ENCODE results near the gene PRSS56. TPM values are rescaled to one million over a fixed set of nuclear protein-coding genes. Genes with fewer than 3 reads are reported as not detected.

The PRSS56 gene
- total RNA-seq, 6 experiments from 2014 or later, result not detected

GRCh38 chr2:232489516-232490220, 30.5 kb upstream of the PRSS56 start:
- Mint-ChIP-seq H3K4me3 (no peak overlapping the region), H3K36me3 (ENCODE audit: low read depth) (no peaks in the 10 kb centered on the region), H3K9me3 (no peaks in the 10 kb centered on the region), H3K27ac (no peak overlapping the region), H3K4me1 (ENCODE audit: low read depth) (no peaks in the 10 kb centered on the region), H3K27me3 (ENCODE audit: insufficient read depth) (peaks cover 36% of the 10 kb centered on the region)
- TF ChIP-seq, protein P1, sequence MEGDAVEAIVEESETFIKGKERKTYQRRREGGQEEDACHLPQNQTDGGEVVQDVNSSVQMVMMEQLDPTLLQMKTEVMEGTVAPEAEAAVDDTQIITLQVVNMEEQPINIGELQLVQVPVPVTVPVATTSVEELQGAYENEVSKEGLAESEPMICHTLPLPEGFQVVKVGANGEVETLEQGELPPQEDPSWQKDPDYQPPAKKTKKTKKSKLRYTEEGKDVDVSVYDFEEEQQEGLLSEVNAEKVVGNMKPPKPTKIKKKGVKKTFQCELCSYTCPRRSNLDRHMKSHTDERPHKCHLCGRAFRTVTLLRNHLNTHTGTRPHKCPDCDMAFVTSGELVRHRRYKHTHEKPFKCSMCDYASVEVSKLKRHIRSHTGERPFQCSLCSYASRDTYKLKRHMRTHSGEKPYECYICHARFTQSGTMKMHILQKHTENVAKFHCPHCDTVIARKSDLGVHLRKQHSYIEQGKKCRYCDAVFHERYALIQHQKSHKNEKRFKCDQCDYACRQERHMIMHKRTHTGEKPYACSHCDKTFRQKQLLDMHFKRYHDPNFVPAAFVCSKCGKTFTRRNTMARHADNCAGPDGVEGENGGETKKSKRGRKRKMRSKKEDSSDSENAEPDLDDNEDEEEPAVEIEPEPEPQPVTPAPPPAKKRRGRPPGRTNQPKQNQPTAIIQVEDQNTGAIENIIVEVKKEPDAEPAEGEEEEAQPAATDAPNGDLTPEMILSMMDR (IDR thresholded peaks at IDR 0.05), result no peak
- DNase-seq, result no peak

DNA sequence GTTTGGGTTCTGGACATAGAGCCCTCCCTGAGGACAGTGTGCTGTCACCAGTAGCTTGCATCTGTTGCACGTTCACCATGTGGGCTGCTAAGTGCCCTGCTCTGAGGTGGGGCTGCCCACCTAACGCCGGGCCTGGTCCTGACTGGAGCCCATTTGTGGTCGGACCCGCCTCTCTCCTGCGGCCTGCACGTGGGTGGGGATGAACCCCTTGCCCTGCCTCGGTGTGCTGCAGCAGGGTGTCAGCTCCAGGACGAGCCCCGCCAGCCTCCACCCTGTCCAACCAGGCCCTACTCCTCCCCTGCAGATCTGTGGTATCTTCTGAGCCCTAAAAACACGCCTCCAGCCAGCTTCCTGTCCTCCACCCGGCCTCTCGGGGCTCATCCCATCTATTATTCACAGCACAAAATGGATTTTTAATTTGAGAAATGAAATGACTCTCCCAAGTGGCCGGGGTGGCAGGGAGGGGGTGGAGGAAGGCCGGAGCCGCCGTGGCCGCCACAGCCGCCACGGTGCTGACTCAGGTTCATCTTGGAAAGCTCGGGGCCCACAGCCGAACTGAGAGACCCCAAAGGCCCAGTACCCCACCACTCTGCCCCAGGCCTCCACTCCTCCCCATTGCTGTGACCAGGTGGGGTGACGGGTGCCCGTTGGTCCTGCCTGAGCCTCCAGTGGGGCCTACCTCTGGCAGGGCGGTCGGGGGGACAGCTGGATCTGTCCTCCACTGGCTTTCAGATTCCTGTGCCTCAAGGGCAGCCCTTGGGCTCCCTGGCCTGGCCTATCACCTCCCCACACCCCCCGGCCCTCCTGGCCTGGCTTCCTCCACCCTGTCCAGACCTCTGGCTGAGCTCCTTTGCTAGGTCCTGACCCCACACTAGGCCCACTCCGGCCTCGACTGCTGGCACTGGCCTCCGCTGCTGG, 29.7 kb upstream of the PRSS56 start:
- H3K36me3 Mint-ChIP-seq (ENCODE audit: low read depth), result no peaks in the 10 kb centered on the region
- no peak overlapping the region for H3K4me3 Mint-ChIP-seq
- H3K27me3 Mint-ChIP-seq (ENCODE audit: insufficient read depth), result peaks cover 30% of the 10 kb centered on the region
- H3K4me1 Mint-ChIP-seq (ENCODE audit: low read depth), result no peaks in the 10 kb centered on the region
- TF ChIP-seq, protein P1 (IDR thresholded peaks at IDR 0.05), result no peak
- H3K9me3 Mint-ChIP-seq, result no peaks in the 10 kb centered on the region
- no peak overlapping the region for H3K27ac Mint-ChIP-seq
- no peak for DNase-seq

GRCh38 chr2:232491139-232491780, 28.9 kb upstream of the PRSS56 start:
- Mint-ChIP-seq H3K27me3 (ENCODE audit: insufficient read depth) (peaks cover 29% of the 10 kb centered on the region), H3K9me3 (no peaks in the 10 kb centered on the region), H3K36me3 (ENCODE audit: low read depth) (no peaks in the 10 kb centered on the region), H3K4me1 (ENCODE audit: low read depth) (no peaks in the 10 kb centered on the region), H3K4me3 (no peak overlapping the region), H3K27ac (no peak overlapping the region)
- DNase-seq, result no peak
- TF ChIP-seq, protein P1 (IDR thresholded peaks at IDR 0.05), result no peak

DNA sequence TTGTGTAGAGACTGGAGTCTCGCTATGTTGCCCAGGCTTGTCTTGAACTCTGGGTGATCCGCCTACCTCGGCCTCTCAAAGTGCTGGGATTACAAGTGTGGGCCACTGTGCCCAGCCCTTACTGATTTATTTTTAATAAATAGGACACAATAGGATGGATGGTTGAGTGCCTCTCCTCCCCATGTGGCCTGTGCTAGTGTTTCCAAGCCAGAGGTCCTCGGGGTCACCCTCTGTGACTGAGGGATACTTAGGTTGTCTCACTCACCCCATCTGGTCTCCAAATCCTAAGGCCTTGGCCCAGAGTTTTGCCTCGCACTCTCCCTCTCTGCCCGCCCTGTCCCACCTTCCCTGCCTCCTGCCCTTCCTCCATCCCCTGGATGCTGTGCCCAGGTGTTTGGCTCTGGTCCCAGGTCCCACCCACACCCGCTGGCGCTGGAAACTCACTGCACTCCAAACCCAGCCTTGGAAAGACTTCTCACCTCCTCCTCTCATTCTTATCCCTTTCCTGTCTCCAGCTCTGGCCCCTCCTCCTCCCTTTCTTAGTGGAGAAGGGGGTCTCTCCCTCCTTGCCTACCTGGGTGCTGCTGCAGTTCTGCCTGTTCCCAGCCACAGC, 27.8 kb upstream of the PRSS56 start:
- TF ChIP-seq, protein P1 (IDR thresholded peaks at IDR 0.05), result no peak
- no peaks in the 10 kb centered on the region for H3K36me3 Mint-ChIP-seq (ENCODE audit: low read depth)
- no peaks in the 10 kb centered on the region for H3K9me3 Mint-ChIP-seq
- peaks cover 25% of the 10 kb centered on the region for H3K27me3 Mint-ChIP-seq (ENCODE audit: insufficient read depth)
- DNase-seq, result no peak
- no peaks in the 10 kb centered on the region for H3K4me1 Mint-ChIP-seq (ENCODE audit: low read depth)
- H3K27ac Mint-ChIP-seq, result no peak overlapping the region
- H3K4me3 Mint-ChIP-seq, result no peak overlapping the region

DNA sequence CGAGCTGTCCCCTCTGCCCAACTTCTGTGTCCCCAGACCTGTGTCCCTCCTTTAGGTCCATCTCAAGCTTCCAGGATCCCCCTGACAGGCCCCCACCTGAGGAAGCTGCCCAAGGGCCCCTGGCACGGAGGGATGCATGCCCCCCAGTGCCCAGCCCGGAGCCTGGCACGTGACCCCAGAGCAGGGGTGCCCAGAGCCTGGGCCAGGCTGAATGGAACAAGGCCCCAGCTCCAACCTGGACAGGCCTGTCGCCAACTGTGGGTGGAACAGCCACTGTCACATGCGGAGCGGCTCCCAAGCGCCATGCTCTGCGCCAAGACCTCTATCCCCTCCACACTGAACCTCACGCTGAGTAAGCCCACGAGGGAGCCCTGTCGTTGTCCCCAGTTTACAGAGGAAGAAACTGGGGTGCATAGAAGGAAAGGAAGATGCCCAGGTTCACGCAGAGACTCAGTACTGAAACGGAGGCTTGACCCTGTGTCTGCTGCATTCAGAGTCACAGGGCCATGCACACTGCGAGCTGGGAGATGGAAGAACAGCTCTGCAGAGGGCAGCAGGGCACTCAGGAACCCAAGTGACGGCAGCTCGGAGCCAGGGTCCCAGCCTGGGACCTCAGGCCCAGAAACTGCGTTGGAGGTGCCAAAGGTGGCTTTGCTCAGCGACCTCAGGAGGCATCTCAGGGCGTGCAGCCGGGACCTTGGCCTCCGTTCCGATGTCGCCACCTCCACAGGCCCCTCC, 27.1 kb upstream of the PRSS56 start:
- Mint-ChIP-seq H3K9me3 (no peaks in the 10 kb centered on the region), H3K36me3 (ENCODE audit: low read depth) (no peaks in the 10 kb centered on the region), H3K4me1 (ENCODE audit: low read depth) (no peaks in the 10 kb centered on the region), H3K27me3 (ENCODE audit: insufficient read depth) (peaks cover 29% of the 10 kb centered on the region), H3K27ac (no peak overlapping the region), H3K4me3 (no peak overlapping the region)
- no peak for DNase-seq
- TF ChIP-seq, protein P1 (IDR thresholded peaks at IDR 0.05), result no peak
